GM12864 (cell line): ENCODE results near the gene ZBTB17.

ENCODE experiments used
- DNase-seq: peaks from one replicate; pipeline ENCODE4 v3.0.0-alpha.2; 2011; ENCODE audit warnings: low read depth
- H3K4me3 ChIP-seq: 2 replicates; pipeline ENCODE4 v1.5.1; 2011; ENCODE audit warnings: mild to moderate bottlenecking, low read depth, low read length, control low read depth
- CTCF ChIP-seq: IDR thresholded peaks from 2 replicates; pipeline ENCODE4 v1.5.1; 2011; ENCODE audit warnings: low read depth, mild to moderate bottlenecking, moderate library complexity, low read length, control low read depth, inconsistent platforms; ENCODE audit errors: missing control alignments

Gene ZBTB17

GRCh38 chr1:15942661-15943327 lies 33.1 kb downstream of the ZBTB17 start:
- H3K4me3 ChIP-seq, result no peak overlapping the region
- TF ChIP-seq CTCF, result no peak
- DNase-seq, result no peak

GRCh38 chr1:15941899-15942660 lies 33.8 kb downstream of the ZBTB17 start:
- TF ChIP-seq CTCF, result no peak
- no peak for DNase-seq
- H3K4me3 ChIP-seq, result no peak overlapping the region

GRCh38 chr1:15941044-15941840 lies 34.7 kb downstream of the ZBTB17 start:
- TF ChIP-seq CTCF, result no peak
- no peak overlapping the region for H3K4me3 ChIP-seq
- DNase-seq, result no peak

- TF ChIP-seq CTCF, result no peak
- DNase-seq, result no peak
- no peak overlapping the region for H3K4me3 ChIP-seq
Observed at GRCh38 chr1:15940110-15941043, 35.5 kb downstream of the ZBTB17 start.

GRCh38 chr1:15939181-15940109 lies 36.5 kb downstream of the ZBTB17 start:
- DNase-seq, result no peak
- H3K4me3 ChIP-seq, result no peak overlapping the region

More at GRCh38 chr1:15939181-15940109, 36.5 kb downstream of the ZBTB17 start:
- no peak for TF ChIP-seq CTCF
